Posterior vena cava (tissue), 2 donors: ENCODE measurements around the gene LCA5L. TPM values are rescaled to one million over a fixed set of nuclear protein-coding genes. Genes with fewer than 3 reads are reported as not detected.
"Not testable (repeated sequence)": the region's sequence is repeated elsewhere in the genome, so short reads cannot be mapped to it uniquely, and the experiment has no call there.

Experiments
- DNase-seq: peaks from one replicate; pipeline ENCODE4 v3.0.0-alpha.2; 2020; ENCODE audit warnings: low spot score
- intact Hi-C, 2 donors: fragments of 100-400 bp; cut with DNase I; formaldehyde crosslinking; loops; one replicate each; pipeline versions ENCODE4 v1.14.1 to v1.14.2; 2022 to 2023
- total RNA-seq, 2 donors: library from RNA; stranded (reverse); fragmentation: NEBNext Ultra II Directional; extraction: Animal tissue kit (Norgen Biotek cat#: 25700); gene quantifications; one replicate each; pipeline ENCODE4 v1.2.1, GENCODE V29; 2021
- donor health status: DM: yes; HTN: yes; CAD: no.
- donor health status: DM: yes; HTN: yes; CAD: no.

Gene LCA5L
- total RNA-seq, 2 donors from 2014 or later, result 1.5 to 1.7 TPM

DNA sequence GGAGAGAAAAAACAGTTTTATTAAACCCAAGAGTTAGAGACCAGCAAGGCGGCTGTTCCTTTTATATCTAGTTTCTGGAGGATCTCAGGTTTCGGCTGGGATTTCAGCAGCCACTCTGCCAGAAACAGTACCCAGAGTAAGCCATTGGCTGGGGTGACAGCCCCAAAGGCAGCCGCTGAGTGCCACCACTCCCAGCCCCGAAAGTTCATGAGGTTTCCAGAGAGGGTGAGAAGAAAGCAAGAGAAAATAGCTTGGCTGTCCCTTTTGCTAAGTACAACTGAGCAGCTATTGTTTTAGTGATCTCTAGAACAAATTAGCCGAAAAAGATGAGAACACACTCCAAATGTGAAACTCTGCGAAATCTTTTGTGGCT lies 7.4 kb upstream of the LCA5L start:
- DNase-seq, result no peak
- intact Hi-C loops, result no loop called here

DNA sequence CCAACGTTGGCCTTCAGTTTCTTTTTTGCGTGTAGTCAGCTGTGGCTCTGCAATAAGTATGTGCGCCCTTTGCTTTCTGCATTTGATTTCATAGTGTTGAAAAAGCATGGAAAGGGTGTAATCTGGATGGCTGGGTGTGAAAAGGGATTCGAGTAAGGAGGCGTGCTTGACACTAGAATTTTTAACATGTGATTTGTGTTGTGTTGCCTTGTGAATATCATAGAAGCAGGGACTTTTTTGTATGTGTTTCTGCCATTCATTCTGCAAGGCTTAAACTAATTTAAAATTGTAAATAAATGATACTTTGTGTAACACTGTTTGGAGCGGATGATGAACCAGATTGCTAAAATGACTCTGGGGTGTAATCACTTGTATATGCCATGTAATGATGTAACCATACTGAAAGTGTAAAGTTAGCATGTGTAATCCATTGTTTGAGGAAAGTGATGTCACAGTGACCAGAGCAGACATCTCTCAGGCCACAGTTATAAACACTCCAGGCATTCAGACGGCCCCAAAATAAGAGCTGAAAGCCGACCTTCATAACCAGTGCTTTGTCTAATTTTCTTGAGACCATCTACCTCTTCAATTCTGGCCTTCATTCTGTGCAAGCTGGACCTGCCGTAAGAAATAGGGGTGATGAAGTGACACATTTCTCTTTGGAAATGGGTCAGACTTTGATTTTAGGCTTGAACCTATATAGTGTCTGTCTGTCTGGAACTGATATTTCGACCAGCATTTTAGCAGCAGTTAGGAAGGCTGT lies 6.8 kb upstream of the LCA5L start:
- intact Hi-C loops, result no loop called here
- DNase-seq, result no peak

DNA sequence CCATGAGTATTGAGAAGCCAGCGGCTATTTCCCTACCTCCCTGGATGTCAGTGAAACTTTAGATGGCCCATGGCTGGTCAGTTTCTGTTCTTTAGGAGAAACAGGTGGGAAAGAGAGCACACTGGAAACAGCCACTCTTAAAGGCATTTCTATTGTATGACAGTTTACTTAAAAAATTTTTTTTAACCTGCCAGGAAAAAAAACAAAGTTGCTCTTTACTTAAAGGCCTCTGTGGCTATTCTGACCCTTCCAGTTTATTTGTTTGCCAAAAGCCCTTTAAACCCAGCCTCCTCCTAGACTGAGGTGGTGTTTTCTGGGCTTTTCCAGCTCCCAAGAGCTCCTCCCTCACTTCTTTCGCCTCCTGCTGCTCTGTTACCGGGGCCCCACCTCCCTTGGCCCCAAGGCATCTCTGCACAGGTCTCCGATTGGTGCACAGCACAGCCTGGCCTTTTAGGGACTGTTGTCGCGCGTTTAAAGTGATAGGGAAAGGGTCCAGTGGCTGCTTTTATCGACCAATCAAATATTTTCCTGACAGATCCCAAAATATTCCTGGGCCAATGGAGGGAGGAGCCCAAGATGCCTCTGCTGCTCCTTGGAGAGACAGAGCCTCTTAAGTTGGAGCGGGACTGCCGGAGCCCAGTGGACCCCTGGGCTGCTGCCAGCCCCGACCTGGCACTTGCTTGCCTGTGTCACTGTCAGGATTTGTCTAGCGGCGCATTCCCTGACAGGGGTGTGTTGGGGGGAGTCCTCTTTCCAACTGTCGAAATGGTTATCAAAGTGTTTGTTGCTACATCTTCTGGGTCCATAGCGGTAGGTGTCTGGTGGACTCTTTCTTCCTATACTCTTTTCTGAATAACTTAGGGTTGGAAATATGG lies 6.0 kb upstream of the LCA5L start, which contains the start of gene SH3BGR:
SH3BGR (plus strand) TSS at position 639 of the 875 bp plus-strand sequence; CDS start at position 766, 127 bp downstream.
- intact Hi-C loops, result no loop called here
- no peak for DNase-seq

DNA sequence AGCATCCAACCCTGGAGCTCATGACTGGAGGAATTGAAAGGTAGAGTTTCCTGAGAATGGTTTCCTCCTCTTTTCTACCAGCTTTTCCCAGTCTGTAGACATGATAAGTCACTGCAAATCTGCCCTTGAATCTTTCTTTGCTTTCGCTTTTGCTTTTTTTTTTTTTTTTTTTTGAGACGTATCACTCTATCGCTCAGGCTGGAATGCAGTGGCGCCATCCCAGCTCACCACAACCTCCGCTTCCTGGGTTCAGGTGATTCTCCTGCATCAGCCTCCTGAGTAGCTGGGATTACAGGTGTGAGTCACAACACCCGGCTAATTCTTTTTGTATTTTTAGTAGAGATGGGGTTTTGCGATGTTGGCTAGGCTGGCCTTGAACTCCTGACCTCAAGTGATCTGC lies 1.7 kb upstream of the LCA5L start:
- no peak for DNase-seq
- intact Hi-C loops, result no loop called here

DNA sequence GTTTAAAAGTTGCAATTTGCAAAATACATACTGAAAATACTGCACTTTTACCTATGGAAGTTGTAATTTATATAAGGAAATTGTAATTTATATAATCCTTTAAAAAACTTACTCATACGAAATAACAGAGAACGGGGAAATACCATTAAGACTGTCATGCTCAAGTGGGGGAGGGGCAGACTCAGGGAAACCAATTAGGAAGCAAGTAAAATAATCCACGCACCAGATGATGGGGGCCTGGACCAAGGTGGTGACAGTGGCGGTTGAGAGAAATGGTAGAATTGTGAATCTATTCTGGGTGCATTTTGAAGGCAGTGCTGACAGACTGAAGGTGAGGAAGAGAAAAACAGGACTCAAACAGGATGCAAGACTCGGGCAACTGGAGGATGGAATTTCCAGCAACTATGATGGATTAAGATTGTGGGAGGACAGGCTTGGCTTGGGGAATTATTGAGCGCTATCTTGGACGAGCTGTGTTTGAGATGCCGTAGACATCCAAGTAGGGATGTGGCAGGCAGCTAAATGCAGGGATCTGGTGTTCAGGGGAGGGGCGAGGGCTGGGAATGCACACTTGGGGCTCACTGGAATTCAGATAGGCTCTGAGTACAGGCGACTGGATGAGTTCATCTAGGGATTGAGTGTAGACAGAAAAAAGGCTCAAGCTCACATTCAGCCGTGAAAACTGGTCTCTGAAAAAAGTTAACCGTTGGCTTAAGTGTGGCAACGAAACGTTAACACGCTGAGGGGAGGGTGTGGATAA lies 977 bp downstream of the LCA5L start:
- intact Hi-C loops, result no loop called here
- no peak for DNase-seq

DNA sequence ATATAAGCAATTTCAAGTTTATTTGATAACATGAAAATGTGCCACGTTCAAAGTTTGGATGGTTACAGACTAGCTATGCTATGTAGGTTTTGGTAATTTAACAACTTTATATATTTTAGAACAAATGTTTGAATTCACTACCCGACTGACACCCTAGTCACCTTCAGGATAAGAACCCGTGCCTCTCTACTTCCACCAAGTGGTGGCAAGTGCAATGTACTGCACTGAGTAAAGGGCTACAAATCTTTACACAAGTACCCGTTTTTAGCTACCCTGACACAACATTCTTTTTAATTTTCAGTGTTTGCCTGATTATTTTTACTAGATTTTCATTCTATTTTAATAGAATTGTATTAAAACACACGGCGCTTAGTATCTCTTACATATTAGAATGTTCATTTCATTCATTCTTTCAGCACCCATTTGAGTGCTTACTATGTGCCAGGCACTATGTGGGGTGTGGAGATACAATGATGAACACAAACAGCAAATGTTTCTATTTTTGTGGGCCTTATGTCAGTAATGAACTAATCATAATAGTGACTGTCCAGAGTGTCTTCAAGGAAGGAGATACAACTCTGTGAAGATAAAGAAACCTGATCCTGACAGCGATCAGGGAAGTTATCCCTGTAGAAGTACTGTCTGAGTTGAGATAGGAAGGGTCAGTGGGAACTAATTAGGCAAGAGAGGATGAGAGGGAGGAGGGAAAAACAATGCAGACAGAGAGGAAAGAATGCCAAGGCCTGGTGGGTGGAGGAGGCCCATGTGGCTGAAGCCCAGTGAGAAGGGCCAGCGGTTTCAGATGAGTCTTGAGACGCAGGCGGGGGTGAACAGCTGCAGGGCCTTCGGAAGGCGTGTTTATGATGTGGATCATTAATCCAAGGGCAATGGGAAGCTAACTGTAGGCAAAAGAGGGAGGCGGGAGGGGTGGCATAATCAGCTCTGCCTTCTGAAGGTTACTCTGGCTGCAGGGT lies 3.8 kb downstream of the LCA5L start:
- no peak for DNase-seq
- intact Hi-C loops, result no loop called here

DNA sequence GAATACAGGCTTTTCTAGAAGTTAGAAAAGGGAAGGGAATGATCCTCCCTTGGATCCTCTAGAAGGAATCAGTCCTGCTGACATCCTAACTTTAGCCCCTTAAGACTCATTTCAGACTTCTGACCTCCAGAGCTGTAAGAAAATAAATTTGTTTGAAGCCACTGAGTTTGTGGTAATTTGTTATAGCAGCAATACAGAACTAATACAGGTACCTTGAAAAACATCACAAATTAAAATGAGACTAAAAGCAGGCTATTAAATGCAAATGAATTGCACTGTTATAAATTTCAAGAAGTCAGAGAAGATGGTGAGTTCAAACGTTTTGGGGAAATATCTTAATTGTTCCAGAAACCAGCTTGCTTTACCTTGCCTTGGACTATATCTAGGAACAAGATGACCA lies 6.3 kb downstream of the LCA5L start:
- intact Hi-C loops, result no loop called here

DNA sequence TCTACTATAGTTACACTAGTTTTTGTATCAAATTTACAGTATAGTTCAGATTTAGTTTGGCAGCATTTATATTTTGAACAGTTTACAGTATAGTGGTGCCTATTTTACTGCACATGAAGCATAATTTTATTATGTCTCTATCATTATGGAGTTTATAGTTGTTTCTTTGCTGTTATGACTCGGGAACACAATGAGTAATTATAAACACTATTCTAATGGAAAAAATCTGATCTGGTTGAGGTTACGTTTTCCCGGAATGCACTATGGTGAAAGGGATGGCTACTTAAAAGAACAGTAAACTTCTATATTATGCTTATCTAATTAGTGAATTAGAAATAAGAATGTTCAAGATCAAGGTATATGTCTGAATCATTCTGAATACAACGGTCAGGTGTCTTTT lies 10.6 kb downstream of the LCA5L start:
- DNase-seq, result no peak
- intact Hi-C loops, result no loop called here

More for the DNA sequence above, 6.3 kb downstream of the LCA5L start:
- no peak for DNase-seq

DNA sequence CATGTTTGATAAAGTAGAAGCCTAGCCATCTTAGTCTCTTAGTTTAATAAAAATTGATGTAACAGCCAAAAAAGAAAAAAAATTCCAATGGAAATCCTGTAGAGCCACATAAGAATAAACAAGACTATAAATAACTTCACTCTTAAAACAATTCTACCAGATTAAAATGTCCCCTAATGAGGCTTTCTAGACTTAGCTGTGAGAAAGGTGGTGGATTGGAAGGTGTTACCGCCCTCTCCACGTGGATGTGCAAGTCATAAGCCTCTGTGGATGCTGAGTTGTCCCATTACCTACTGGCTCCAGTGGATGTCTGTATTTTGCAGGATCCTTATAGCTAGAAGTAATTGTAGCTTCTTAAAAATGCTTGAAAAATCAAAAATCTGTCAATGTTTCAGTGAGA lies 14.6 kb downstream of the LCA5L start:
- DNase-seq, result no peak
- intact Hi-C loops, result no loop called here

DNA sequence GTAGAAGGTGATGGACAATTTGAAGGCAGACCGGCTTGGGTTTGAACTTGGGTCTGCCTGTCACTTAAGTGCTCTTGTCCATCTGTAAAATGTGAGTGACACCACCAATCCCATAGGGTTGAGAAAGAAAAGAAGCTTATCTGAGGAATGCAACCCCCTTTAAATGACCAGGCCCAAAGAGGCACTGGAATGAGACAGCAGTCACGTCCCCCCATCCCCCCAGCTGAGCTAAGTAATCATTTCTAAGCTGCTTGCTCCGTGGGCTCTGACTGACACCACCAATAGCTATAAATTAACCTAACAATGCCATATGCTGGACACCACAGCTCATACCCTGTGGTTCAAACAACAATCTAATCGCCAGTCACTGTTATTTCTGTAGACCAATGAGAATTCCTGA lies 15.1 kb downstream of the LCA5L start:
- DNase-seq, result no peak
- intact Hi-C loops, result no loop called here

DNA sequence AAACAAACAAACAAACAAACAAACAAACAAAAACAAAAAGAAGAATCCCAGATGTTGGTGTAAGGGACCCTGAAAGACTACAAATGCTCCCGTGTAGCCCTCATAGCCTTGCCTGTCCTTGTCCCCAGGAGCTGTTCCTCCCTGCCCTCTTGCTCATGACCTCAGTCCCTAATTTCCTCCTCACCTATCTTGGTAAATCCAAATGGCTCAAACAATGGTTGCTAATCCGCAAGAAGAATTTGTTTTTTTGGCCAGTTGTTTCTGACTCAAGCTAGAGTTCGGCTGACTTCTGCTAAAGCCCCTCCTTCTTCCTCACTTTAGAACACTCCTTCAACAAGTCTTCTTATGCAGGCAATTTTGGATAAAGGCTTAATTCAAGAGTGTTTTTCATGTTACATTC lies 15.6 kb downstream of the LCA5L start:
- DNase-seq, result no peak
- intact Hi-C loops, result no loop called here

DNA sequence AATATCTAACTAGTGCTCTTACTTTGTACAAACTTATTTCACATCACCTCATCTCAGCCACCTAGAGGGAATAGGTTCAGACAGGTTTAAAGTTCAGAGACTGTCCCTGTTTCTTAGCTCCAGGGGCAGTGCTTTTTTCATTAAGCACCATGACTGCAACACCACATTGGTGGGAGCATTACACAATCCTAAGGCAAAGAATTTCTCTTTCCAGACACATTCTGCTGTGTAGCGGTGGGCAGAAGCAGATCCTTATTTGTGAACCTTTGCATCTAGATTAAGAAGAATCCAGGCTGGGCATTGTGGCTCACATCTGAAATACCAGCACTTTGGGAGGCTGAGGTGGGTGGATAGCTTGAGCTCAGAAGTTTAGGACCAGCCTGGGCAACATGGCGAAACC lies 16.1 kb downstream of the LCA5L start:
- intact Hi-C loops, result no loop called here
- no peak for DNase-seq

DNA sequence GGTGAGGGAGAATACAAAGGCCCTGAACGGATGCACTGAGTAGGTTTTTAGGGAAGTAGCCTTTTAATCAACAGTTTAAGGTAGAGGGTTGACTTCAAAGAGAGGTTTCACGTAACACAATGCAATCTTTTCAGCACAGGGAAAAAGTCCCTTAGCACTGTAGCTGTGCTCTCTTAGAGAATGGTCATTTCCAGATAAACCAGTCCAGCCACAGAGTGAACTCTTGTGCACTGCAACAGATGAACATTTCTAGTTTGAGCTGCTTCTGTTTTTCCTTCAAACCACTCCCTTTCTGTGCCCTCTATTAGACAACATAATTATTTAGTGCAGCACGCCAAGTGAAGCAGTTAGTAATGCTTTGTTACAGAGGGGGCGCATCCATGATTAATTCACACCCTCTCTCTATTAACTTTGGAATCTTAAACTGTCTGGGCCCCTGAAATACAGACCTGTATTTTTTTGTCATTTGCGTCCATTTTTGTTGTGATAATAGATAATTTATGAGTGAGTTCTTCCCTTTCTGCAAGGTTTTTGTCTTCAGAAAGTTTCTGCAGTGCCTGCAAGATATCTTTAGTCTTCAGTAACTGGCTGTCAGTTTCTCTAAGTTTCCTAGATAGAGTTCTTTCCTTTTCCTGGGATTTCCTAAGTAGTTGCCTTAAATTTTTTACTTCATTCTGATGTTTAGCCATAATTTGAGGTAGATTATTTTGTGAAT lies 22.9 kb downstream of the LCA5L start:
- no peak for DNase-seq
- intact Hi-C loops, result no loop called here

DNA sequence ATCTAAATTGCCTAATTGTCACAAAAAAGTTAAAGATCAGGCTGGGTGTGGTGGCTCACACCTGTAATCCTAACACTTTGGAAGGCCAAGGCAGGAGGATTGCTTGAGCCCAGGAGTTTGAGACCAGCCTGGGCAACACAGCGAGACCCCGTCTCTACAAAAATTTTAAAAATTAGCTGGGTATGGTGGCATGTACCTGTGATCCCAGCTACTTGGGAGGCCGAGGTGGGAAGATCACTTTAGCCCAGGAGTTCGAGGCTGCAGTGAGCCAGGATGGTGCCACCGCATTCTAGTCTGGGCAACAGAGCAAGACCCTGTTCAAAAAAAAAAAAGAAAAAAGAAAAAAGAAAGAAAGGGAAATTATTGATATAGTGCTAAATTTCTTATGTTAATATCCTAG lies 26.4 kb downstream of the LCA5L start:
- intact Hi-C loops, DNase-seq: not testable (repeated sequence)

DNA sequence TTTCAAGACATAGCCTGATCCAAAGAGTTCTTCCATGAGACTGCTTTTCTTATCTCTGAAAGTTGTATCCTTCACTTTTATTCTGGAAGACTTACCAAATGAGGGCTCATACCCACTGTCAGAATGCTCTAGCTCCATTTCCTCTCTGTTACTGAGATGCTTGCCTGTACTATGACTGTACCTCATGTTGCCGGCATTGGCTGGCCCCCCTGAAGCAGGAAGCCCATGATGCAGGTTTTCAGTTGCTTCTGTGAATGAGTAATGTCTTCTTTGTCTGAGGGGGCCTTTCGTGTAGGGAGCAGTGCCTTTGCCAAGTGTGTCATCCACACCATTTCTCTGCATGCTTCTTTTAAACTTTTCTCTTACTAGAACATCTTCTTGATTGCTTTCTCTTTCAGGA lies 39.5 kb downstream of the LCA5L start:
- DNase-seq, result no peak
- intact Hi-C loops, result no loop called here

DNA sequence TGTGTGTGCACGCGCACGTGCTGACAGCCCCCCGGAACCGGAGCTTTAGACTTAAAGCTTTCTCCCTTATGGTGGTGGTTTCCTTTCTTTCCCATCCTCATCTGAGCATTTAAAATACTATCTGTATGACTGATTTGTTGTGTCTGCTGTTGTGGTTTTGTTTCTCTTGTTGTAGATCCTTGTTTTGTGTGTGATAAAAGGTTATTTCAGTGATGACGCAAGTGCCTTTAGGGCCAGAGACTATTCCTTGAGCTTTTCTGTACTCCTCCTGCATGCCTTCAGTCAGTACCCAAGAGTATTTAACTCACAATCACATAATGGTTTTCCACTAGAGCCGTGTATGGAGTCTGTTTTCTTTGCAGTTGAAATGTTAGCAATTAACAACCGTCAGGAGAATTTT lies 45.4 kb downstream of the LCA5L start:
- DNase-seq, result no peak
- intact Hi-C loops, result no loop called here

DNA sequence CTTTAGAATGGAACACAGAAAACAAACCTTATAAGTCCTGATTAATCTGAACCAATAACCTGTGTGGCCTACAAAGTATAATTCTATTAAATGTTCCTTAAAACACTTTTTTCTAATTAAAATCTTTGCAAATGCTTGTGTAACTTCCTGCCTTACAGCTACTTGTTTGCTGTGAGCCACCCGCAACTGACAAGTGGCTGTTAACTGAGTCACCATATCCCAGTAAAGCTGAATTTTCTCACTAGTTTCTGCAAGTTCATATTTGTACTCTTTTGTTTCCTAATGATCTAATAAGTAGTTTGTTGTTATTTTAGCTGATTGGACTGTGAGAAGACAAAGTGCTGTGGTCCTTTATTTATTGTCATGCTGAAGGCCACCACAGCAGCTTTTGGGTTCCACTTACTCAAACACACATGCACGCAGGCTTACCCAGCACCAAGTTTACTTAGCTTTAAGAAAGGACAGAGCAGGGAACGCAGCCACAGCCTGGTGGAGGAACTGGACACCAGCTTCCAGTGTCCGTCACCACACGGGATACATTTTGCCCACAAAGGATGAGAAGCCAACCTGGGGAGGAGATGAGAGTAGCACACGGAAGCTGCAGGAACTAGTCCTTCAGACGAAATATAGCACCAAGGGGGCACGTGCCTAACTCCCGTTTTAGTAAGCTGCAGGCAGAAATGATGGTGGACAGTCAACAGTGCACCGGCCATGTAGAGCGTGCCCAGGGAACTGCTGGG lies 47.8 kb downstream of the LCA5L start:
- intact Hi-C loops, result no loop called here
- no peak for DNase-seq
